Osteocyte (in vitro differentiated cells): ENCODE measurements around the gene PHC1. TPM values are rescaled to one million over a fixed set of nuclear protein-coding genes. Genes with fewer than 3 reads are reported as not detected.

Source experiments
- DNase-seq: peaks from one replicate; pipeline ENCODE4 v3.0.0; 2021; ENCODE audit warnings: mixed read lengths; ENCODE audit not compliant: unreplicated experiment; ENCODE audit errors: extremely low spot score
- H3K27ac Mint-ChIP-seq: one replicate; pipeline ENCODE4 v1.8.0; 2021; ENCODE audit warnings: mild to moderate bottlenecking, mixed read lengths; ENCODE audit not compliant: unreplicated experiment
- H3K27me3 Mint-ChIP-seq: one replicate; pipeline ENCODE4 v1.8.0; 2021; ENCODE audit warnings: mixed read lengths; ENCODE audit not compliant: unreplicated experiment
- H3K36me3 Mint-ChIP-seq: one replicate; pipeline ENCODE4 v1.8.0; 2021; ENCODE audit warnings: mixed read lengths; ENCODE audit not compliant: unreplicated experiment
- H3K4me1 Mint-ChIP-seq: one replicate; pipeline ENCODE4 v1.8.0; 2021; ENCODE audit warnings: mixed read lengths; ENCODE audit not compliant: unreplicated experiment
- H3K4me3 Mint-ChIP-seq: one replicate; pipeline ENCODE4 v1.8.0; 2021; ENCODE audit warnings: mild to moderate bottlenecking, moderate library complexity, mixed read lengths; ENCODE audit not compliant: unreplicated experiment
- H3K9me3 Mint-ChIP-seq: one replicate; pipeline ENCODE4 v1.8.0; 2021; ENCODE audit warnings: mixed read lengths; ENCODE audit not compliant: unreplicated experiment
- CTCF ChIP-seq: fragments of 200-600 bp; sonication (generic); IDR thresholded peaks from 2 replicates; pipeline ENCODE4 v1.5.0; 2021; ENCODE audit warnings: antibody characterized with exemption, mild to moderate bottlenecking, moderate library complexity
- total RNA-seq: library from RNA; stranded (reverse); gene quantifications from 2 replicates; pipeline ENCODE4 v1.2.1, GENCODE V29; 2021

PHC1 gene
- total RNA-seq, 1 donor from 2014 or later: 47.0 TPM

GRCh38 chr12:8989413-8989812 lies 75.1 kb downstream of the PHC1 start, which contains the start of gene KLRG1:
TSS of gene KLRG1 (plus strand) at chr12:8989546. CDS start at chr12:8989636, 90 bp downstream.
- H3K4me3 Mint-ChIP-seq: no peak within 1 kb of the TSS
- no peaks in the 10 kb centered on the region for H3K27me3 Mint-ChIP-seq
- no peaks in the 10 kb centered on the region for H3K4me1 Mint-ChIP-seq
- H3K9me3 Mint-ChIP-seq: no peaks in the 10 kb centered on the region
- no peak within 1 kb of the TSS for H3K27ac Mint-ChIP-seq
- no peaks in the 10 kb centered on the region for H3K36me3 Mint-ChIP-seq
- no peak for TF ChIP-seq CTCF
- no peak for DNase-seq

Other genes starting within 250 kb of the PHC1 start
- gene RIMKLB, start 216.5 kb upstream of the PHC1 start, total RNA-seq: 26.5 and 32.5 TPM in 2 replicates
- gene A2ML1, start 91.9 kb upstream of the PHC1 start, total RNA-seq: not detected in 2 replicates
- gene M6PR, start 35.1 kb downstream of the PHC1 start, total RNA-seq: 126 and 138 TPM in 2 replicates
- gene KLRG1, start 75.0 kb downstream of the PHC1 start, total RNA-seq: 0.94 TPM in 1 of 2 replicates, not detected in the other
- gene A2M, start 201.4 kb downstream of the PHC1 start, total RNA-seq: 0.76 and 1.2 TPM in 2 replicates